LoVo (cell line): ENCODE data around the gene ATXN7L3.

Source experiments
- DNase-seq: peaks from one replicate; pipeline ENCODE4 v3.0.0-alpha.2; 2016; ENCODE audit warnings: low spot score

The ATXN7L3 gene

DNA sequence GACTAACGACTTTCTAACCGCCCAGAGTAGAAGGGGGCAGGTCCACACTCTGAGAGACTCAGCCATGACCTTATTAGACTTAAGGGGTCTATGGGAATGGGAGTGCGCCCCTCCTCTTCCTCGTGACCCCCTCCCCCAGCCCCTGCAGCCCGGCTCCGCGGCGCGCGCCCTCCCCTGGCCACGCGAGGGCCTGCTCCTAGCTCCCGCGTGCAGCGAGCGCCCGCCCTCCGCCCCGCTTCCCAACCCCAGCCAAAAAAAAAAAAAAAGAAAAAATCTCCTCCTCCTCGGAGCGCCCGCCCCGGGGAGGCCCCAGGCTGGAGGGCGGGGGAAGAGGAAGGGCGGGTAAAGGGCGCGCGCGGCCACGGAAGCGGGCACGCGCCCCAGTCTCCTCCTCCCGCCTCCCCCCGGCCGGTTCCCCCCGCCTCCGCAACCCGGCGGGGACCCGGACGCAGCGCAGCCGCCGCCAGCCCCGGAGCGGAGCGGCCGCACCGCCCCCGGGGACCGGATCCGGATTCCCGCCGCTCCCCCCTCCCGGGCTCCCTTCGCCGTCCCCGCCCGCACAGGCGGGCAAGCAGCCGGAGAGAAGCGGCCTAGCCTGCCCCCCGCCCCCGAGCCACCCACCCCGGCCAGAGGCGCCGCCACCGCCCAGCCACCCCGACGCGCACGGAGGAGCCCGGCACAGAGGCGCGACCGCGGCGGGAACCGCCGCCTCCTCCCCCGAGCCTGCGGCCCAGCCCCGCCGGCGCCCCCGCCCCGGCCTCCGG lies 18.8 kb upstream of the ATXN7L3 start:
- peak; percentile 91 for DNase-seq

DNA sequence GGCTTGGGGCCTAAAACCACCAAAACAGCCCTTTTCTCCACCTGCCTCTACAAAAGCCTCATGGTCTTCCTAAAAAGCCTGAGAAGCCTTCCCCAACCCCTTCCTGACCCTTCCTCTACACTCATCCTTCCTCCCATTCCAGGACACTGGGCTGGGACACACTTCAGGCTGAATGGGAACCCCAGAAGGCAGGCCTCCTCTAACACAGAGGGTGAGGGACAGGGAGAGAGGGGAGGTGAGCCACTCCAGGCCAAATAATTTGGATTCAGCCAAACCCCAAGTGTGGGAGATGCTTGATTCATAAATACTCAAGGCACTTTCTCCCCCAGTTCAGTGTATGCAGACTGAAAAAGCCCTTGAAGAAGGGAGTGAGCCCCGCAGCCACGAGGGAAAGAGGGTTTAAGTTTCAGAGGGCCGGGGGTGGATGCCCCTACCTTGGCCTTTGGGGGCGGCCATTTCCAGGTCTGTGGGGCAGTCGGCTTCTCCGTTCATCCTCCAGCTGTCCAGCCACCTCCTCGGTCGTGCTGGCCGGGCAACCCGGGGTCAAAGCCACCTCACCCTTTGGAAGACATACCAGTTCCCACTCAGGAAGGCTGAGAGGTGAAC lies 18.2 kb upstream of the ATXN7L3 start:
- DNase-seq, result no peak

DNA sequence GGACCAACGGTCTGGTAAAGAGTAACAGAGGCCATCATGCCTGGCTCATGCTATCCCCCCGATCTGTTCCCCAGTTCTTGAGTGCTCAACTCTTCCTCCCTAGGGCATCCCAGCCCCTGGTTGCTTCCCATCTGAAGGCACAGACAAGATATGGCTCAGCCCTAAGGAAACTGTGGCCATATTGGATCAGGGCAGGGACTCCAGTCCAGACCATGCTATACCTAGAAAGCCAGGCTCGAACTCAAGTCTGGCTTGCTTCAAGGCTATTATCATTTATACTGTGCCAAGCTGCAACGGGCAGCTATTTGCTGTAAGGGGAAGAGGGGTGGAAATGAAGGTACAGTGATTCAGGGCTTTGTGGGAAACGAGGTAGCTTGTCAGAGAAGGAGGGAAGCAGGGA lies 17.0 kb upstream of the ATXN7L3 start:
- DNase-seq, result no peak

DNA sequence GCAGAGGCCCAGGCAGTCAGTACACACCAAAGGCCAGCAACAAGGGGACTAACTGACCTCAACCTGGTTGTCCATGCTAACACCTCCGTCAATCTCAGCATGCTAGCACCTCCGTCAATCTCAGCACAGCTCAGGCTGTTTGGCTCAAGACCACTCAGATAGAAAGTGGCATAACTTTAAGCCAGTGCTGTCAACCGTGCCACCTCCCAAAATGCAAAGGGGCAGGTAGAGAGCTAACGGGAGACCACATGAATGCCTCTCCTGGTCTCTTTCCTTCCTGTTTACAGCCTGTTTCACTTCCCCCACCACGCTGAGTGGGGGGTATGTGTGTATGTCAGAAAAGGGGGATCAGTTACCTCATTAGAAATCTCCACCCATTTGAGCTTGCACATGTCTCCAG lies 16.5 kb upstream of the ATXN7L3 start:
- DNase-seq, result no peak

DNA sequence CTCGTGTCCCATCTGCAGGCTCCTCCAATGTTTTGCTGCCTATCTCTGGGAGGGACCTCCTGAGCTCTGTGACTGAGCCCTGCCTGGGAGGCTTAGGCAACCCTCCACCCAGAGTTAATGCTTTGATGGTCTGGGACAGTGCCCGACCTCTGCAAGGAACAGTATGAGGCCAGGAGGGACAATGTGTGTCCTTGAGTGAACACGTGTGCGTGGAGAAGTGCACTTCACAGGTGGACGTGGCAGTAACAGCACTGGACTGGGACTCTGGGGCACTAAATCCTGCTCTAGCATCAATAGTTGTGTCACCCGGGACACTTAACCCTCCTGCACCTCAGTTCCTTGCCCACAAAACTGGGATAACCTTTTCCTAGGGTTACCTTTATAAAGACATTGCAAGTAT lies 15.2 kb upstream of the ATXN7L3 start:
- no peak for DNase-seq

DNA sequence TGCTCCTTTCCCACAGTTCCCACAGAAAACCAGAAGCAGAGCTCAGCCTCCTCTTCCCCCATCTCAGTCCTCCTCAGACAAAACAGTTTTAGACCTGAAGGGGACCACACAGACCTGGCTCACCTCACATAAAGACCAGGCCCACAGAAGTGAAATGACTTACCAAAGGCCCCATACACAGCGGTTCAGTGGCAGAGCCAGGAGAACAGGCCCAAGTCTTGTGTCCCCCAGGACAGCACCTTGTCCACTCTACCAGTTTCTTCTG lies 14.5 kb upstream of the ATXN7L3 start:
- DNase-seq, result no peak

DNA sequence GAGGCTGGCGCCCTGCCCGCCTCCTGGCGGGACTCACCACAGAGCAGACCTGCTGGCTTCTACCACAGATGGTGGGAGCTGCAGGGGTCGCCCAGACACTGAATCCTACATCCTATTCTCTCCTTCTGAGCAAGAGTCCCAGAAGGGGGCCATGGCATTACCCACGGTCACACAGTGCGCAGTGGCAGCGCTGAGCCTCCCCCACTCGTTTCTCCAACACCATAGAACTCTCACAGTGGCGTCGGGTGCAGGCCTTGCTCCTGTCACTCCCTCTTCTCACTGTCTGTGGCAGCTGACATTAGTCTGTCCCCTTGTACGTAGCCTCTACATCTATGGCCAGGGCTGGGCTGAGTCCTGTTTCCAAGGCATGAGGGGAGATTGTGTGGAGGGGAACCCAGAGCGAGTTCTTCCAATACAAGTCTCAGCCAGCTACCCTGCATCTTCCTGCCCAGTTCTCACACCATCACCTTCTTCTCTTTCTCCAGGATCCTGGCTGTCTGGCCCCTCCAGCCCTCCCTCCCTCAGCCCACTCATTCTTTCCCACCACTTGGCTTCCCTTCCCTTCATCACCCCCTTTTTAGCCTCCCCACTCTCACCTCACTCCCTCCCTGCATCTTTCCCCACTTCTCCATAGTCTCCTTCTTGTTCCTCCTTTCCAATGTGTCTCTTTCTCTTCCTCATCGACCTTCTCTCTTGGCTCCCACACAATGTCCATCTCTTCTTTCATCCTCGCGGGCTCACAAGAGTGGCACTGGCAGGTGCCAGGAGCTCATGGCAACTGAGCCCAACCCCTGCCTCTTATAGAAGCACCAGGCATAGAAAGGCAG lies 13.9 kb upstream of the ATXN7L3 start:
- DNase-seq, result no peak

DNA sequence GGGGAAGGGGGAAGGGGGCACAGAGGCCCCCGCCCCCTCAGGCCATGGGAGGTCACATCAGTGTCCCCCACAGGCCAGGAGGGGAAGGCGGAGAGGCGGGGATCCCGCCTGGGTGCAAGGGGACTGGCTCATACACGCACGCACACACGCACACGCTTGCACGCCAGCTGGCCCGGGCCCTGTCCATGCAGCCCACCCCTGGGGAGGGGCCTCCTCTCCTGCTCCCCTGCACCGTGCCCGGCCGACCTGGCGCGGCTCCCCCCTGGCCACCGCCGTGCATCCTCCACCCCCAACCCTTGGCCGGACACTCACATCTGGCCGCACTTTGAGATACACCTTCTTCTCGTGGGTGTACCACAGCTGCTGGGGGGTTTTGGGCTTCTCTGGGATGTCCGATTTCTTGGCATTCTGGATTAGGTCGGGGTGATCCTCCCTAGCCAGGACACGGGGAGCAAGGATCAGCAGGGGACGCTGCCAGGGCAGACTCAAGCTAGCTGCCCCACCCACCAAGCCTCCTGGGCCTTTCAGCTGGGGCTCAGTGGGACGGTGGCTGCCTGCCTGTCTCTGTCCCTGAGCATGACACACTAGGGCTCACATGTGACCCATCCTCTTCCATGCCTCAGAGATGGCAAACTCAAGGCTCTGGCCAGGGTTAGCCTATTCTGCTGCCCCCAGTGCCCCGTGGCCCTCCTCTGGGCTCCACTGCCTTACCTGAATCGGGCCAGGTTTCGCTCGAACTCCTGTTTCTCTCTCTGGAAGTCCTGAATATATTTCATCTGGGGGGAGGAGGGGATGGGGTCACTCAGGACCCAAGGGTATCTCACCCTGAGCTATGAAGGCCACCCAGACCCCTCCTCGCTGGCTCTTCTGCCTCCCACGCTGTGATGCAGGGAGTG lies 13.1 kb upstream of the ATXN7L3 start:
- no peak for DNase-seq

DNA sequence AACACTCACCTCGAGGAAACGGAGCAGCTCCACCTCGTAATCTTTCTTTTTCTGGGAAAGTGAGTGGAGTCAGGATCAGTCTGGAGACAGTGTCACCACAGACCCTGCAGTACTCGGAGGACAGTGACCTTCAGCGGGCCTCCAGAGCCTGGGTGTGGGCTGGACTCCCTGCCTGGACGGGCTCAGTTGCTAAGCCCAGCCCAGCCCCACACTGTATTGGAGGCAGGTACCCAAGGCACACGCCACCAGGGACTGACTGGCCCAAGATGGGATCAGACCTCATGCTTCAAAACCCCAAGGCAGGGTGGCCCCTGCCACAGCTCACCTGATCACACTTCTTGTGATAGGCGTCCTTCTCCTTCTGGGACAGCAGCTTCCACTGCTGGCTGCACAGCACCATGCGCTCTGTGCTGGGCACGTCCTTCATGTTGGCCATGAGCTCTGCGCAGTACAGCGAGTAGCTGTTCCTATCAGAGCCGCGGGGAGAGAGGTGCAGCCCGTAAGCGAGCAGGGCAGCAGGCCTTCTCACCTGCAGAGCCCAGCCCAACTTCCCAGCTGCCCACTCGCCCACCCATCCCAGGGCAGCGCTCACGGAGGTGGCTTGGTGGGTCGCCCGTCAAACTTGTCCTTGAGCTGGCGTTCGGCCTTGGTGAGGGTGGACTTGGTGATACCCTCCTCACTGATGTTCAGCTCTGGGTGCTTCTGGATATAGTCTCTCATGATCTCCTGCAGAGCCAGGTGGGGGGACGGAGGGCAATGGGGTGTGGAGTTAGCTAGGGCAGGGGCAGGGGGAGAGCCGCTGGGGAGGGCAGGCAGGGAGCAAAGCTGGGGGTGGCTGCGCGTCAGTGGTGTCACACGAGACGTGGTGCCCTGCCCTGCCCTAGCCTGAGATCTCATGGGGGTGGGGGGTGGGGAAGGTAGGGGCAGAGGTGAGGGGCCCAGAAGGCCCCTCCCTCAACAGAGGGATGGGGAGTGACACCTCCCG lies 11.9 kb upstream of the ATXN7L3 start:
- DNase-seq, result no peak

DNA sequence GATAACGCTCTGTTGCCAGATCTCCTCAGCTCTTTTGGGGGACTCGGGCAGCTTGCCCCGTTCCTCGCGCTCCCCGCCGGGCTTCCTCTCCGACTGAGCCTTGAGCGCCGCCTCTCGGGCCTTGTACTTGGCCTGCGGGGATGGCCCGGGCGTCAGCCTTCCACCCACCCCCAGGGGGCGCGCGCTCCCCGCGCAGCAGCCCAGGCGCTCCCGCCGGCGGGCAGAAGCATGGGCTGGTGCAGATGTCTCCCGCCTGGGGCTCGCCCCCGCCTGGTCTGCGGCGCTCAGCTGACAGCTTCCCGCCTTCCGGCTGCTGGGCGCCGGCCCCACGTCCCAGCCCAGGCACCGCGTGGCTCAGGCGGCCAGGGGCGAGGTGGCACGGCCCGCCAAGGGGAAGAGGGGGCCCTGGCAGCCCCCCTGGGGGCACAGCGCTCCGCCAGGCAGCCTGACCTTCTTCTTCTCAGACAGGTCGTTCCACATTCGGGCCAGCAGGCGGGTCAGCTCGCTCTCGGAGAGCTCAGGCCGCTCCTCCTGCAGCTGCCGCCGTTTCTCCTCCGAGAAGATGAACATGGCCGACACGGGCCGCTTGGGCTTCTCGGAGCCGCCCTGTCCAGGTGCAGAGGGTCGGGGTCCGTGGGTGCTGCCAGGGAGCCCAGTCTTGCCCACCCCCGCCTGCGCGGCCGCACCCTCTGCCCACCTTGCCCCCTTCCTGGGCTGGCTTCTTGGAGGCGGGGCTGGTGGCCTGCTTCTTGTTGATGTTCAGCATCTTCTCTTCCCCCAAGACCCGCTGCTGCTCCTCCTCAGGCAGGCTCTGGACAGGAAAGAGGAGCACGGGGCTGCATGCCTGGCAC lies 10.9 kb upstream of the ATXN7L3 start:
- DNase-seq, result no peak

DNA sequence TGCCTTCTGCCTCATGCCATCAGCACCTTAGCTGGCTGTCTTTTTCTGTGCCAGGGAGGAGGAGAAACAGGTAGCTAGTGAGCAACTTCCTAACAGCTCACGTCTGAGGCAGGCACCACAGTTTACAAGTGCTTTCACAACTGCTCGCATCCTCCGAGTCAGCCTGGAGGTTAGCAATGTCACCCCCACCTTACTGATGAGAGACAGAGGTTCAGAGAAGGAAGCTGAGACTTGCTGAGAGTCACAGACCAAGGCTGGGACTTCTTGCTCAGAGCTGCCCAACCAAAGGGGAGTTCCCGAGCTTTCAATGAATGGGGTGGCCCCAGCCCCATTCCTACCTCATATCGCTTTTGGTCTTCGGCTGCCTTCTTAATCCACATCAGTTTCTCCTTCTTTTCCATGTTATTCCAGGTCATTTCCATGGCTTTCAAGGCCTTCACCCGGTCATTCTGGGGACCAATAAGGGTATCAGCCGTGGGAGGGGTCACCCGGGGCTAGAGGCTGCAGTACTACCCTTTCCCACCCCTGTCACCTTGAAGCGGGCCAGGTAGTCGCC lies 10.2 kb upstream of the ATXN7L3 start:
- DNase-seq, result no peak

DNA sequence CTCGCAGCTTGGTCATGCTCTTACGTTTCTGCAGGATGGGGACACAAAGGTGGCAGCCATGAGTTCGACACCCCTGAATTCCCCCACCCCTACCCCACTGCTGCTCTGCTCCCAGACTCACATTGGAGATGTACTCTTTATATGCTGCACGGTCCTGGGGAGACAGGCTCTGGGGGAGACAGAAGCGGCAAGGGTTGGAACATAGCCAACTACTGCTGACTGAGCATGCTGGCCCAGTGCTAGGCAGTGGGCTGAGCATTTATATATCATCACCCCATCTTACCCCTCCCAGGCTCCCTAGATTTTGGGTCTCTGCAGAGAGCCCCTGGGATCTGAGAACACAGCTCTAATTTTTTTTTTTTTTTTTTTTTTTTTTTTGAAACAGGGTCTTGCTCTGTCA lies 8.1 kb upstream of the ATXN7L3 start:
- no peak for DNase-seq

DNA sequence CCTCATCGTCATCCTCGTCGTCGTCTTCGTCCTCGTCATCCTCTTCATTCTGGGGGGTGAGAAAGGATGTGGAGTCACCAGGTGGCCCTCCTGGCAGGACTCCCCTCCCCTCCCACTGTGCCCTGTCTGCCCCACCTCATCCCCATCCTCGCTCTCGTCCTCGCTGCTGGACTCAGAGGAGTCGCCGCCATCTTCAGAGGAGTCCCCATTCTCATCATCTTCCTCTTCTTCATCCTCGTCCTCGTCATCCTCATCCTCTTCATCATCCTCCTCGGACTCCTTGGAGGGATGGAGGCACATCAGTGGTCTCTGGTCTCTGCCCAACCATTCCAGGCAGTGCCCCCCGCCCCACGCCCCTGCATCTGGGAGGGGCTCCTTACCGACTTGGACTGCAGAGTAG lies 7.6 kb upstream of the ATXN7L3 start:
- DNase-seq, result no peak

DNA sequence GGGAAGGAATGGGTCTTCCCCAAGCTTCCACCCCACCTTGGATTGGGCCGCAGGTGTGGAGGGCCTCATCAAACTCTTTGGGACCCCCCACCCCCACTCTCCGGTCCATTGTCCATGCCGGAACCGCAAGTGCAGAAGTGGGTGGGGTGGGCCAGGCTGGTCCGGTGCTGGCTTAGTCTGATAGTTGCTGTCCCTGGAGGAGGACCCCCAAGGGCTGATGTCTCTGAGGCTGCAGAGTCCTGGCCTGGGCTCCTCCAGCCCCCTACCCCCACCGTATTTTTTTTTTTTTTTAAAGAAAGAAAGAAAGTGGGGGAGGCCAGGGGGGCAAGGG lies 7.1 kb upstream of the ATXN7L3 start:
- DNase-seq, result no peak

DNA sequence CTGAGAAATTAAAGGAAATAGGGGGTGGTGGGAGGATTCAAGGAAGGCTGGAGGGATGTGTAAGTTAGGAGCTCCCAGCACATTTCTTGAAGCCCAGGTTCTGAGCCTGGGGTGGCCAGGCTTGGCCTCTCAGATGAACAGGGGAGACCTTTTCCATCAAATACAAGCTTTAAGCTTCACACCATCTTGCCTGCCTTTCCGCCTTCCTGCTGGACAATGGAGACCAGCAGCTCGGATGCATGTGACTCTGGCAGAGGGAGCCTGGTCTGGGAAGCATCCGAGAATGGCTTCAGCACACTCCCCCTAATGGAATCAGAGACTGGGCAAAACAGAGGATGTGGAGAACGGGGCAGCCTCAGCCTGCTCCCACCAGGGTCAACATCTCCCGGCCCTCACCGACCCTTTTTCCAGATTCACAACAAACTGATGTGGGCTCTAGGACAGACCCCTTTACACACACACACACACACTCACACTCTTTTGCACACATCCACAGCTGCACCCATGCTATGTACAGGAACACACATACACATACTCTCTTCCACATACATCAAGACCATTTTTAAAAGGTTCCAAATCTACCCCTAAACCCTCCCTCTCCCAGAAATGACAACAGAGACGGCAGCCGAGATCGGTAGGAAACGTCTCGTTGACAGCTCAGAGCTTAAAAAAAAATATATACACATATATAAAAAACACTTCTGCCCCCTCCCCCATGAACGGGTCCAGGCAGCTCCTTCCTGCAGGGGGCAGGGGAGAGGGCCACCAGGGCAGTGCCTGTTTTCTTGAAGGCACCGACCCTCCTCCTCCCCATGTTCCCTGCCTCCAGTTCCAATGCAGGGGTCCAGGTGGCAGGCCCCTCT lies 6.5 kb upstream of the ATXN7L3 start:
- no peak for DNase-seq

DNA sequence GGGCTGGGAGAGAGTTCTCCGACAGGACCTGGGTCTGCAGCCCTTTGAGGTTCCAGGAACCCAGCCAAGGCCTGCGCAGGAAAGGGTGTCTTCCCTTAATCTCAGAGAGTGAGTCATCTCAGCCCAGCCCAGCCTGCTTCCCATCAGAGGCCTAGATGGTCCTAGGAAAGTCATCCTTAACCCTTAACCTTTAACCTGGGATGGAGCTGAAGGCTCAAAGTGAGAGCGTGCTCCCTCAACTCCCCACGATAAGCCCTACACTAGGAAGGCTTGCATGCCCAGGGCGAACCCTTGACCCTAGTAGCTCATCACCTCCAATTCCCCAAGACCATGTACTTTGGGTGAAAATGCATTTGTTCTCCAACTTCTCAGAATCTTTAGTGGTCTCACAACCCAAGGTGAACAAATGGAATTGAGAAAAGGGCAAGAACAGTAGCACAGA lies 4.8 kb upstream of the ATXN7L3 start:
- no peak for DNase-seq

DNA sequence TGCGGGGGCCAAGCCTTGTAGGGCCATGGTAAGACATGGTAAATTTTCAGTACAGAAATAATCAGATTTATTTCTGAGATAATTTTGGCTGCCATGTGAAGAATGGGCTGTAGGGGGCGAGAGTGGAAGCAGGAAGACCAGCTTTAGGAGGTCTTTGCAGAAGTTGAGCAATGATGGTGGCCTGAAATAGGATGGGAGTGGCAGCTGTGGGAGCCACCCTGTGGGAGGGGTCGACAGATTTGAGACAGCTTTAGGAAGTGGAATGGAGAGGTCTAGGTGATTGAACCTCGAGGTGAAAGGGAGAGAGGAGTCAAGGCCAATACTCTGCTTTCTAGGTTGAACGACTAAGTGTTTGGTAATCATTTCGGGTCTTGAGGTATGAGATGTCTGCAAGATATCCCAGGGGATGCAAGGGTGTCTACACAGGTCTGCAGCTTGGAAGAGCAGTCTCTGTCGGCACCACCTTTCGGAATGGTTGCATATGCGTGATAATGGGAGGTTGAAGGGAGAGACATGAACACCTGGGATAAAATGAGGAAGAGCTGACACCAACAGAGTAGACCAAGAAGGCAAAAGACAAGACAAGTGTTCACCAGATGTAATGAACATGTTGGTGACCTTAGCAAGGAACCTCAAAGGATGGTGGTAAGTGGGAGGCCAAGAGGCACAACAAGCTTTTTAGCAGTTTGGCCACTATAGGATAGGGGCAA lies 4.2 kb upstream of the ATXN7L3 start:
- no peak for DNase-seq

DNA sequence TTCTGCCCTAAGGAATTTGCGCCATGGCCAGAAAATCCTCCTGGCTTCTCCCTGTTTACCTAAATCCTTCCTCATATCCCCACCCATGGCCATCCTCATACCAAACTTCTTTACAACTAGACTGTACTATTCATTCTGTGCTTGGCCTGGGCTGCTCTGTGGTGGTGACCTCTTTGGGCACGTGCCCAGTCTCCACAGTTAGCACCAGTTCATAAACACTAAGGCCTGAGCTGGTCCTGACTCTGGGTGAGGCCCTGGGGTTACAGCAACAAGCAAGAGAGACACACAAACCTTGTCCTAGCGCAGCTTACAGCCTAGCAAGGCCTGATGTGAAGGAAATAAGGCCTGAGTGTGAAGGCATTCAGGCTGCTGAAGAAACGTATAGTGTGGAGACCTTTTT lies 3.1 kb upstream of the ATXN7L3 start:
- no peak for DNase-seq
